ENCODE measurements around the gene PRR35.

Gene PRR35

DNA sequence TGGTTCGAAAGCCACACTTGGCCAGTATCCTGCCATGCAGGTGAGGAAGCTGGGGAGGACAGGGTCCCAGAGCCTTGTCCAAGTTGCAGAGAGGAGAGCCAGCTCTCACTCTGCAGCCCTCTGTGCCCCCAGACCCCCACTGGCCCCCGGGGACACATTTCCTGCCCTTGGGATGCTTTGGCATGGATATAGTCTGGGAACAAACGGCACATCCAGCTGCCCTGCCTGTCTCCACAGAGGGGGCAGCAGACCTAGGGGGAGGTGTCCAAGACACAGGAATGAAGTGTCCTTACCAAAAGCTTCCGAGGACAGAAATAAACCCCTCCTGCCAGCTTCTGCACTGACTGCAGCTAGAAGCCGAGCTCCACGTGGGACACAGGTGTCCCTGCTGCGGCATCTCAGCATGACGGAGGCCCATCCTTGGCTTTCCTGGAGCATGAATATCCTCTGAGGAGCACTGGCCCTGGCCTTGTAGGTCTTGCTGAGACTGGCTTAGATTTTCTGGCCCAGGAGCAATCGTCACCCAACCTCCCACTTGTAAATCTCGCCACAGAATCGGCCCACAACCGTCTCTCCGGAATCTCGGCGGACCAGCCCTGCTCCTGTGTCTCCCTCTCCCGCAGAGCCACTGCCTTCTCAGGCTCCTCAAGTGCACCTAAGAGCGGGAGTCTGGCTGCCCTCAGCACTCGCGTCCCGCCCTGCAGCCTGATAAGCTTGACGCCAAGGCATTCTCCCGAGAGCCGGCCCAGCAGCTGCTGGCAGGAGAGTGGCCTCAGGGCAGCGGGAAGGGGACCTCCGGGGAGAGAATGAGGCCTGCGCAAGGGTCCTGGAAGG is 33.8 kb upstream of the PRR35 start:
- TF ChIP-seq FOXP2 (optimal IDR thresholded peaks at IDR 0.05; ENCODE audit: borderline replicate concordance, extremely low read depth, extremely low read length, insufficient read depth) = no peak
- peak; percentile 15; the same call in 1 of the 2 replicates for TF ChIP-seq POLR2AphosphoS5 (IDR thresholded peaks at IDR 0.05; ENCODE audit: low read depth, low read length)

DNA sequence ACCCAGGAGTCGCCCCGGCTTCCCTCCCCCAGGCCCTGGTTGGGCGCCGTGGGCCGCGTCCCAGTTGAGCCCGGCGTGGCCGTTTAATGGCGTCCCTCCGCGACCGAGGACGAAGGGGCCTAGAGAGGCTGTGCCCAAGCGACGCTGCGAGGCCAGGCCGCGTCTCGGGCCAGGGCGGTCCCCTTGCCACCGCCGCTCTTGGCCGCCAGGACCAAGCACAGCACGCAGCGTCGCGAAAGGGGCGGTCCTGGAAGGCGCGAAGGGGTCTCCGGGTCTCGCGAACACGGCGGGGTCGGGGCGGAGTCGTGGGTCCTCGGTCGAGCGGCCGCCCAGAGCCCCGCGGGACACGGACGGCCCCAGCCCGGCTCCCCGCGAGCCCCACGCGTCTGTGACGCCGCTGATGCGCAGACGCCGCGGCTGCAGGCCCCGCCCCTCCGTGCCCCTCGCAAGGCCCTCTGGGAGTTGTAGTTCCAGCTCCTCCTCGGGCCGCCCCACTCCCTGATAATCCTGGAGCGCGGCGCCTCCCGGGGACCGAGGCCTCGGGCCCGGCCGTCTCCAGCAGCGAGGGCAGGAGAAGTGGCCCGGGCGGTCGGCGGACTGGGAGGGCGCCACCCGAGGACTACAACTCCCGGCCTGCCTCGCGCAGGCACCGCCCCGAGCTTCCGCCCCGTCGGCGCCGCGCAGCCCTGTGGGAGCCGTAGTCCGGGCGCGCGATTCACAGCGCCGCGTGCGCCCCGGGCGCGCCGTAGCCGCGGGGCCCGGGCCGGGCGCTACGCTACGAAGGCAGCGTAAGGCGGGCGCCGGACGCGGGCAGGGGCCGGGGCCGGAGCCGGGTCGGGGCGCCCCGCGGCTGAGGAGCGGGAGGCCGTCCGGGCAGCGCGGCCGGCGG is 32.9 kb upstream of the PRR35 start, which contains the start of gene CAPN15:
CAPN15 (plus strand) TSS at position 698 of the 889 bp plus-strand sequence. CDS start 19,127 bp downstream, outside the sequence.
- TF ChIP-seq TAF1 (IDR thresholded peaks at IDR 0.05; ENCODE audit: borderline replicate concordance, insufficient read depth, low read length) (peak; percentile 50; the same call in 1 of the 2 replicates), POLR2AphosphoS5 (IDR thresholded peaks at IDR 0.05; ENCODE audit: low read depth, low read length) (no peak; the same call in 1 of the 2 replicates), FOXP2 (optimal IDR thresholded peaks at IDR 0.05; ENCODE audit: borderline replicate concordance, extremely low read depth, extremely low read length, insufficient read depth) (no peak), SIN3A (IDR thresholded peaks at IDR 0.05; ENCODE audit: borderline replicate concordance, insufficient read depth, low read length) (no peak)
- TF ChIP-seq, protein P1, sequence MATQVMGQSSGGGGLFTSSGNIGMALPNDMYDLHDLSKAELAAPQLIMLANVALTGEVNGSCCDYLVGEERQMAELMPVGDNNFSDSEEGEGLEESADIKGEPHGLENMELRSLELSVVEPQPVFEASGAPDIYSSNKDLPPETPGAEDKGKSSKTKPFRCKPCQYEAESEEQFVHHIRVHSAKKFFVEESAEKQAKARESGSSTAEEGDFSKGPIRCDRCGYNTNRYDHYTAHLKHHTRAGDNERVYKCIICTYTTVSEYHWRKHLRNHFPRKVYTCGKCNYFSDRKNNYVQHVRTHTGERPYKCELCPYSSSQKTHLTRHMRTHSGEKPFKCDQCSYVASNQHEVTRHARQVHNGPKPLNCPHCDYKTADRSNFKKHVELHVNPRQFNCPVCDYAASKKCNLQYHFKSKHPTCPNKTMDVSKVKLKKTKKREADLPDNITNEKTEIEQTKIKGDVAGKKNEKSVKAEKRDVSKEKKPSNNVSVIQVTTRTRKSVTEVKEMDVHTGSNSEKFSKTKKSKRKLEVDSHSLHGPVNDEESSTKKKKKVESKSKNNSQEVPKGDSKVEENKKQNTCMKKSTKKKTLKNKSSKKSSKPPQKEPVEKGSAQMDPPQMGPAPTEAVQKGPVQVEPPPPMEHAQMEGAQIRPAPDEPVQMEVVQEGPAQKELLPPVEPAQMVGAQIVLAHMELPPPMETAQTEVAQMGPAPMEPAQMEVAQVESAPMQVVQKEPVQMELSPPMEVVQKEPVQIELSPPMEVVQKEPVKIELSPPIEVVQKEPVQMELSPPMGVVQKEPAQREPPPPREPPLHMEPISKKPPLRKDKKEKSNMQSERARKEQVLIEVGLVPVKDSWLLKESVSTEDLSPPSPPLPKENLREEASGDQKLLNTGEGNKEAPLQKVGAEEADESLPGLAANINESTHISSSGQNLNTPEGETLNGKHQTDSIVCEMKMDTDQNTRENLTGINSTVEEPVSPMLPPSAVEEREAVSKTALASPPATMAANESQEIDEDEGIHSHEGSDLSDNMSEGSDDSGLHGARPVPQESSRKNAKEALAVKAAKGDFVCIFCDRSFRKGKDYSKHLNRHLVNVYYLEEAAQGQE (IDR thresholded peaks at IDR 0.05; ENCODE audit: insufficient read depth in 1 of 2, low read depth in 2 of 2, low read length in 2 of 2) = no peak

DNA sequence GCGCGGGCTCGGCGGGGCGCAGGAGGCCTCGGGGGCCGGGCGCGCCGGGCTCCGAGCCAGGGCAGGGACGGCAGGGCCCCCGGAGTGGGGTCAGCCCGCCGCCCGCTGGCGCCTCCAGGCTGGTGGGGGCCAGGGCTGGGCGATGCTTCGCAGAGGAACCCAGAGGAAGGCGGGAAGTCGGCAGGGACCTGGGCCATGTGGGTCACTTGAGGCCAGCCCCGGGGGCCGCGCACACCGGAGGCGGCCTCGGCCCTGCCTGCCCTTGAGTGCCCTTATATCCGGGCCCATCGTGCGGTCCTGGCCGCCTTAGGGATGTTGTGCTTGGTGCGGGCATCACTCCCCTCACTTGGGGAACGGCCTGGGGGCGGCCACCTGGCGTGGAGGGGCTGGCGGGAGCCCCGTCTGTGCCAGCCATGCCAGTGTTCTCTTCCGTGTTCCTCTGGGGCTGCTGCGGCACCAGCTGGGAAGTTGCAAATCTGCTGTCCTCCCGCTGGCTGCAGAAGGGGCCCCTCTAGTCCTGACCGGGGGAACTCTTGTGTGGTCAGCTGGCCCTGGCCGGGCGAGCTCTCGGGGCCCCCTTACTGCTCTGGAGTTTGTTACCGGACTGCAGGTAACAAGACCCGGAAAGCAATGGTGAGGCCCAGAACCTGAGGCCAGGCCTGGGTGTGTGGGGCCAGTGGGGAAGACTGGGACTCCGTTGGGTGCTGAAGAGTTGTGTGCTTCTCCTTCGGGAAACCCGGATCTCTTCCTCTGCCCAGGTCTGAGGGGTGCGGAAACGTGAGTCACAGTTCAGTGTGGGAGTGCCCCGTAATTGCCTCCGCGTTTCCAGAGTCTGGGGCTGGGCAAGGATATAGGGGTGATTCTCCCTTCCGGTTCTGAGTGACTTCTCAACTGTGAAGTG is 31.8 kb upstream of the PRR35 start:
- TF ChIP-seq FOXP2 (optimal IDR thresholded peaks at IDR 0.05; ENCODE audit: borderline replicate concordance, extremely low read depth, extremely low read length, insufficient read depth) (no peak), SIN3A (IDR thresholded peaks at IDR 0.05; ENCODE audit: borderline replicate concordance, insufficient read depth, low read length) (peak; percentile 67; the same call in 1 of the 2 replicates), POLR2AphosphoS5 (IDR thresholded peaks at IDR 0.05; ENCODE audit: low read depth, low read length) (no peak), TAF1 (IDR thresholded peaks at IDR 0.05; ENCODE audit: borderline replicate concordance, insufficient read depth, low read length) (0 out of 2 replicates have a peak, but pooled peaks have one; percentile 50)
- TF ChIP-seq, protein P1 (IDR thresholded peaks at IDR 0.05; ENCODE audit: insufficient read depth in 1 of 2, low read depth in 2 of 2, low read length in 2 of 2) = 0 out of 4 replicates have a peak, but pooled peaks of 1 of the 2 experiments have one; percentile 7

DNA sequence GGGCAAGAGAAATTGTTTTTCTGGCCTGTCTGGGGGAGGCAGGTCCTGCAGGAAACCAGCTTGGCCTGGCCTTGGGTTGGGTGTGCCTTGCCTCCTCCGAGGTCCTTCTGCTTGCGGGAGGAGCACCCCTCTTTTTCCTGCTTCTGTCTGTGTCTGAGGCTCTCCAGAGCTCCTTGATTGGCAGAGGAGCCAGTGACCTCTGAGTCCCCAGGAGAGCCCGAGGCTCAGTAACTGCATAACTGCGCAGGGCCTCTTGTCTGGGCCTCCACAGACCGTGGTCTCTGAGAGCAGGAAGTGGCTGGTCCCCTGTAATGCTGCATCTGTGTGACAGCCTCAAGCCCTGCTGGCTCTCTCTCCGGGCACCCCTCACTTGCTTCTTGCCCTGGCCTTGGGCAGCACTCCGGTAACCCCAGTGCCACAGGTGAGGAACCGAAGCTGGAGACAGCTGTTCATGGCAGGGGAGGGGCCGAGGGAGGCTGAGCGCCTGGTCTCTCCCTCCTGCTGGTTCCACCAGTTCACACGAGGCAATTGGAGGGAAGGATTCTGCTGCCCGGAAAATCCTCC is 31.1 kb upstream of the PRR35 start:
- no peak for TF ChIP-seq SIN3A (IDR thresholded peaks at IDR 0.05; ENCODE audit: borderline replicate concordance, insufficient read depth, low read length)
- TF ChIP-seq, protein P1 (IDR thresholded peaks at IDR 0.05; ENCODE audit: insufficient read depth in 1 of 2, low read depth in 2 of 2, low read length in 2 of 2) = no peak
- TF ChIP-seq FOXP2 (optimal IDR thresholded peaks at IDR 0.05; ENCODE audit: borderline replicate concordance, extremely low read depth, extremely low read length, insufficient read depth) = no peak
- no peak for TF ChIP-seq POLR2AphosphoS5 (IDR thresholded peaks at IDR 0.05; ENCODE audit: low read depth, low read length)
- TF ChIP-seq TAF1 (IDR thresholded peaks at IDR 0.05; ENCODE audit: borderline replicate concordance, insufficient read depth, low read length) = no peak
